ENCODE results near the gene NXPE3.

DNA sequence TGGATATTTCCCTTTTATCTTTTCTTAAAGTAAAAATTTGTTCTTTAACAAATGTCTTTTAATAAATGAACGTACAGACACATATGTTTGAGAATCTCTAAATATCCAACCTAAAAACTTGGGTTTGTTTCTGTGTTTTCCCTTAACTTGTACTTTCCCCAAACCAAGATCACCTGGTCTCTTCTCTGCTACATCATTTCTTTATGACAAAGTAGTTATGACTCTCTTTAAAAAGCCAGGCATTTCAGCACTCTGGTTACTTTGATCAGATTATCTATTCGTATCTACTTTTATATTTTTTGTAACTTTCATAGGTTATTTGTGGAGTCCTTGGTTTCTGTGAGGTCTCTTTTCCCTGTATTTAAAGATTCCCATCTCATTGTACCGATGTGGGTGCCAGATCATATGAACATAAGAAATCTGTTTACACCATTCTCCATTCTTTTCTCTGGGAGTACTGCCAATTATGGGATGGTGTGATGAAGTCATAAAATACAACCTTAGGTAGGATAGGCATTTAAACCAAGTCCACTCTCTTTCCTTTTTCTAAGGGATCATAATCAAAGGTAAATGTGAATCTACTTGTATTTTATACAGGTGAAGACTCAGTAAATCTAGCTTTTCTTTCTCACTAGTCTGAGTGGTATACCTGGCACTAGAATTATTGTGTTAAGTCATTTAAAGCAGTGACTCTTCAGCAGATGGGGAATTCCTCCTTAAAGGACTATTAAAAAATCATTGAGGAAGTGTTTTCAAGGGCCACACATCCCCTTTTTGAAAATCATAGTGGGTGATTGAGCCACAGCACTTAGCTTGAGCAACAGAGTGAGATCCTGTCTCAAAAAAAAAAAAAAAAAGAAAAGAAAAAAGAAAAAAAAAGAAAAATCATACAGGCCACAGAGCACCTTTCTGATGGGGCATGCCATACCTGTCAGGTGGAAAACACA, 57.9 kb downstream of the NXPE3 start:
- no peak for TF ChIP-seq EZH2phosphoT487 (IDR thresholded peaks at IDR 0.05; ENCODE audit: insufficient read depth, low read depth)
- no peak for TF ChIP-seq EZH2 (IDR thresholded peaks at IDR 0.05; ENCODE audit: insufficient read depth, poor library complexity, severe bottlenecking)

Measured in GM23248 (cell line).